HL-60 (cell line): Measurements from ENCODE around the gene HSPA1A.

Experiments used
- DNase-seq, 2 experiments: peaks; one replicate each; pipeline ENCODE4 v3.0.0-alpha.2; 2010 to 2020; ENCODE audit warnings: low read depth in 1 of 2, low spot score in 1 of 2
- H3K27ac ChIP-seq: fragments of 250-450 bp; sonication (Bioruptor Pico); replicated peaks from 2 replicates; pipeline ENCODE4 v1.5.1; 2020; ENCODE audit warnings: mild to moderate bottlenecking, moderate library complexity
- H3K27me3 ChIP-seq: fragments of 250-450 bp; sonication (Bioruptor Pico); 2 replicates; pipeline ENCODE4 v1.5.1; 2021; ENCODE audit warnings: mild to moderate bottlenecking, moderate library complexity; ENCODE audit not compliant: insufficient read depth, poor library complexity, severe bottlenecking
- H3K4me3 ChIP-seq: replicated peaks from 2 replicates; pipeline ENCODE4 v1.5.1; 2011; ENCODE audit warnings: mild to moderate bottlenecking, control low read depth, low read length; ENCODE audit not compliant: insufficient read depth
- CTCF ChIP-seq: IDR thresholded peaks from one replicate; pipeline ENCODE4 v1.5.1; 2011; ENCODE audit warnings: low read length, control low read depth, inconsistent platforms; ENCODE audit not compliant: insufficient read depth
- GABPA ChIP-seq: IDR thresholded peaks from 2 replicates; pipeline ENCODE4 v1.6.1; 2012; ENCODE audit warnings: low read depth
- POLR2AphosphoS5 ChIP-seq: IDR thresholded peaks from 2 replicates; pipeline ENCODE4 v1.6.1; 2012; ENCODE audit warnings: low read depth
- REST ChIP-seq: IDR thresholded peaks from 2 replicates; pipeline ENCODE4 v1.6.1; 2012; ENCODE audit warnings: low read depth; ENCODE audit not compliant: insufficient replicate concordance
- SPI1 ChIP-seq: IDR thresholded peaks from 2 replicates; pipeline ENCODE4 v1.6.1; 2012; ENCODE audit warnings: low read depth, mild to moderate bottlenecking, borderline replicate concordance

The HSPA1A gene

GRCh38 chr6:31826793-31827285, 11.5 kb downstream of the HSPA1A start:
- no peak for TF ChIP-seq REST
- TF ChIP-seq CTCF: no peak
- TF ChIP-seq GABPA: no peak
- TF ChIP-seq POLR2AphosphoS5: no peak; the same call in 1 of the 2 replicates
- TF ChIP-seq SPI1: no peak
- peak overlapping the region; percentile 71 for H3K4me3 ChIP-seq
- peak overlapping the region; percentile 87 for H3K27ac ChIP-seq
- peak in 1 of 2 experiments; percentile 77 for DNase-seq
- H3K27me3 ChIP-seq: no peaks in the 10 kb centered on the region

- Histone ChIP-seq H3K4me3 (peak within 1 kb of the TSS; percentile 71), H3K27ac (peak within 1 kb of the TSS; percentile 87), H3K27me3 (no peaks in the 10 kb centered on the region)
- TF ChIP-seq CTCF (no peak), GABPA (no peak), REST (peak; percentile 22), POLR2AphosphoS5 (peak; percentile 92)
- DNase-seq: peak; percentile 98 to 99
These were observed 12.1 kb downstream of the HSPA1A start, which contains the start of gene HSPA1B for GRCh38 chr6:31827286-31828079. Gene HSPA1B, plus strand, starts transcription at chr6:31827738. Its CDS starts 213 bp downstream, at chr6:31827951.

GRCh38 chr6:31829633-31830283, 14.4 kb downstream of the HSPA1A start:
- Histone ChIP-seq H3K27me3 (no peaks in the 10 kb centered on the region), H3K4me3 (peak overlapping the region; percentile 72), H3K27ac (peak overlapping the region; percentile 60)
- DNase-seq: no peak
- TF ChIP-seq REST (no peak), POLR2AphosphoS5 (no peak), CTCF (no peak), GABPA (no peak), SPI1 (no peak)
